BE2C (cell line): Measurements from ENCODE around the gene LEPR.
"Not testable (repeated sequence)": the region's sequence is repeated elsewhere in the genome, so short reads cannot be mapped to it uniquely, and the experiment has no call there.

Experiments
- DNase-seq: peaks from one replicate; pipeline ENCODE4 v3.0.0-alpha.2; 2020
- H3K27me3 ChIP-seq: fragments of 250-450 bp; sonication (Bioruptor Pico); 2 replicates; pipeline ENCODE4 v1.5.1; 2020; ENCODE audit warnings: mild to moderate bottlenecking
- H3K36me3 ChIP-seq: fragments of 250-450 bp; sonication (Bioruptor Pico); 2 replicates; pipeline ENCODE4 v1.5.1; 2020; ENCODE audit warnings: mild to moderate bottlenecking
- H3K4me1 ChIP-seq: fragments of 250-450 bp; sonication (Bioruptor Pico); 2 replicates; pipeline ENCODE4 v1.5.1; 2020
- H3K4me3 ChIP-seq: 2 replicates; pipeline ENCODE4 v1.5.1; 2011; ENCODE audit warnings: low read depth, low read length
- H3K9me3 ChIP-seq: fragments of 250-450 bp; sonication (Bioruptor Pico); 2 replicates; pipeline ENCODE4 v1.5.1; 2020
- CTCF ChIP-seq: IDR thresholded peaks from 2 replicates; pipeline ENCODE4 v1.5.1; 2012; ENCODE audit warnings: mild to moderate bottlenecking, low read depth, low read length

LEPR gene

GRCh38 chr1:65444128-65444640, 23.7 kb downstream of the LEPR start:
- TF ChIP-seq CTCF = no peak
- Histone ChIP-seq H3K36me3 (no peaks in the 10 kb centered on the region), H3K9me3 (no peaks in the 10 kb centered on the region), H3K27me3 (no peaks in the 10 kb centered on the region), H3K4me3 (no peak overlapping the region), H3K4me1 (no peaks in the 10 kb centered on the region)
- no peak for DNase-seq

- no peaks in the 10 kb centered on the region for H3K4me1 ChIP-seq
- H3K36me3 ChIP-seq = no peaks in the 10 kb centered on the region
- no peak overlapping the region for H3K4me3 ChIP-seq
- H3K9me3 ChIP-seq = no peaks in the 10 kb centered on the region
- no peak for TF ChIP-seq CTCF
- DNase-seq = no peak
- no peaks in the 10 kb centered on the region for H3K27me3 ChIP-seq
Observed at GRCh38 chr1:65445837-65446236, 25.4 kb downstream of the LEPR start.

- no peak for DNase-seq
- no peak for TF ChIP-seq CTCF
- H3K4me3 ChIP-seq = no peak overlapping the region
Observed at GRCh38 chr1:65449214-65449823, 28.9 kb downstream of the LEPR start.

GRCh38 chr1:65455678-65456077, 35.2 kb downstream of the LEPR start:
- not testable (repeated sequence) for H3K4me3 ChIP-seq, H3K9me3 ChIP-seq, DNase-seq, H3K27me3 ChIP-seq, H3K36me3 ChIP-seq, H3K4me1 ChIP-seq

More at GRCh38 chr1:65449214-65449823, 28.9 kb downstream of the LEPR start:
- Histone ChIP-seq H3K9me3 (no peaks in the 10 kb centered on the region), H3K36me3 (no peaks in the 10 kb centered on the region), H3K4me1 (no peaks in the 10 kb centered on the region), H3K27me3 (no peaks in the 10 kb centered on the region)

- Histone ChIP-seq H3K27me3 (no peaks in the 10 kb centered on the region), H3K36me3 (no peaks in the 10 kb centered on the region), H3K4me3 (no peak overlapping the region), H3K4me1 (no peaks in the 10 kb centered on the region), H3K9me3 (no peaks in the 10 kb centered on the region)
- no peak for DNase-seq
- no peak for TF ChIP-seq CTCF
Observed at GRCh38 chr1:65456481-65456880, 36.0 kb downstream of the LEPR start.

GRCh38 chr1:65457868-65458267, 37.4 kb downstream of the LEPR start:
- DNase-seq = no peak
- no peaks in the 10 kb centered on the region for H3K9me3 ChIP-seq
- H3K36me3 ChIP-seq = no peaks in the 10 kb centered on the region
- no peak overlapping the region for H3K4me3 ChIP-seq
- H3K27me3 ChIP-seq = no peaks in the 10 kb centered on the region
- no peak for TF ChIP-seq CTCF
- no peaks in the 10 kb centered on the region for H3K4me1 ChIP-seq
